H1 (cell line): Measurements from ENCODE around the gene SLC35G2. TPM values are rescaled to one million over a fixed set of nuclear protein-coding genes. Genes with fewer than 3 reads are reported as not detected.

ENCODE experiments used
- CTCF ChIA-PET: fragments of 300-600 bp; sonication (Branson Sonifier 250); formaldehyde crosslinking; loops from one replicate; lab custom pipeline; 2021; ENCODE audit not compliant: partially characterized antibody; lab: Charles Lee
- POLR2A ChIA-PET: fragments of 300-600 bp; sonication (Branson Sonifier 250); formaldehyde crosslinking; loops from one replicate; lab custom pipeline; 2021; ENCODE audit warnings: inconsistent platforms; ENCODE audit not compliant: partially characterized antibody; lab: Charles Lee
- DNase-seq, 2 experiments: peaks; one replicate each; pipeline versions ENCODE4 v3.0.0 to v3.0.0-alpha.2; 2010 to 2022; ENCODE audit warnings: low spot score in 2 of 2, low read depth in 1 of 2, mixed read lengths in 1 of 2
- FAIRE-seq: peaks from 2 replicates; lab custom pipeline; 2011; peaks lifted over from hg19 to GRCh38; lab: Jason Lieb, UNC
- H2AFZ ChIP-seq: 2 replicates; pipeline ENCODE4 v1.8.1; 2012; ENCODE audit warnings: low read length, inconsistent platforms
- H2AK5ac ChIP-seq: 2 replicates; pipeline ENCODE4 v1.6.1; 2013; ENCODE audit warnings: low read depth, low read length
- H2BK120ac ChIP-seq: replicated peaks from 2 replicates; pipeline ENCODE3; 2013; ENCODE audit warnings: low read depth, low read length, inconsistent platforms
- H2BK12ac ChIP-seq: 2 replicates; pipeline ENCODE4 v1.6.1; 2013; ENCODE audit warnings: low read depth, low read length
- H2BK15ac ChIP-seq: 2 replicates; pipeline ENCODE4 v1.6.1; 2013; ENCODE audit warnings: low read length
- H2BK20ac ChIP-seq: 2 replicates; pipeline ENCODE4 v1.6.1; 2013; ENCODE audit warnings: low read length
- H2BK5ac ChIP-seq: 2 replicates; pipeline ENCODE4 v1.6.1; 2013; ENCODE audit warnings: low read depth, low read length
- H3K14ac ChIP-seq: 2 replicates; pipeline ENCODE4 v1.6.1; 2013; ENCODE audit warnings: inconsistent platforms; ENCODE audit not compliant: insufficient read length
- H3K18ac ChIP-seq: 2 replicates; pipeline ENCODE4 v1.6.1; 2013; ENCODE audit warnings: low read length; ENCODE audit errors: extremely low read depth
- H3K23ac ChIP-seq: 2 replicates; pipeline ENCODE4 v1.6.1; 2013; ENCODE audit warnings: inconsistent platforms; ENCODE audit not compliant: insufficient read length
- H3K23me2 ChIP-seq: 2 replicates; pipeline ENCODE4 v1.6.1; 2013; ENCODE audit warnings: low read depth, low read length
- H3K27ac ChIP-seq: 2 replicates; pipeline ENCODE4 v1.6.1; 2011; ENCODE audit warnings: low read depth, low read length, inconsistent platforms
- H3K27me3 ChIP-seq, 4 experiments: replicated peaks in 1 of 4; 1 replicate in 1 of 4; 2 replicates in 3 of 4; pipeline versions ENCODE4 v1.6.1 to v1.8.1; 2011 to 2013; ENCODE audit warnings: low read length in 3 of 4, mild to moderate bottlenecking in 3 of 4, inconsistent platforms in 2 of 4, mixed read lengths in 2 of 4, moderate library complexity in 1 of 4; ENCODE audit not compliant: control insufficient read depth in 3 of 4, insufficient read depth in 3 of 4; ENCODE audit errors: extremely low read depth in 1 of 4
- H3K36me3 ChIP-seq, 4 experiments: 2 replicates each; pipeline versions ENCODE4 v1.6.1 to v1.8.1; 2011 to 2013; ENCODE audit warnings: mild to moderate bottlenecking in 4 of 4, low read length in 3 of 4, moderate library complexity in 2 of 4, control low read depth in 1 of 4, inconsistent platforms in 1 of 4; ENCODE audit not compliant: insufficient read depth in 4 of 4, control insufficient read depth in 2 of 4
- H3K4ac ChIP-seq: replicated peaks from 2 replicates; pipeline ENCODE3; 2013; ENCODE audit warnings: low read length, low read depth, mixed read lengths, inconsistent platforms; ENCODE audit not compliant: insufficient read length
- H3K4me1 ChIP-seq, 4 experiments: replicated peaks in 1 of 4; 1 replicate in 1 of 4; 2 replicates in 3 of 4; pipeline versions ENCODE4 v1.6.1 to v1.8.1; 2011 to 2013; ENCODE audit warnings: low read length in 3 of 4, inconsistent platforms in 2 of 4, mixed read lengths in 1 of 4; ENCODE audit not compliant: insufficient read depth in 4 of 4, control insufficient read depth in 3 of 4
- H3K4me2 ChIP-seq, 2 experiments: 2 replicates each; pipeline versions ENCODE4 v1.6.1 to v1.8.1; 2011 to 2013; ENCODE audit warnings: low read depth in 2 of 2, low read length in 2 of 2, control low read depth in 1 of 2, inconsistent platforms in 1 of 2, mild to moderate bottlenecking in 1 of 2; ENCODE audit not compliant: insufficient read depth in 1 of 2
- H3K4me3 ChIP-seq, 4 experiments: fragments of 200-600, 300-600 bp in 1 of 4; sonication (generic), shearing (Covaris generic), sonication (Bioruptor Twin) in 1 of 4; 2 replicates each; pipeline versions ENCODE4 v1.5.1 to v1.8.1; 2011 to 2016; ENCODE audit warnings: low read length in 4 of 4, low read depth in 3 of 4, control low read depth in 2 of 4, inconsistent platforms in 2 of 4, mild to moderate bottlenecking in 2 of 4, mixed read lengths in 1 of 4, moderate library complexity in 1 of 4; ENCODE audit not compliant: insufficient read depth in 2 of 4; ENCODE audit errors: extremely low read depth in 1 of 4
- H3K56ac ChIP-seq: replicated peaks from 2 replicates; pipeline ENCODE3; 2013; ENCODE audit warnings: low read depth, mild to moderate bottlenecking, mixed read lengths, low read length, inconsistent platforms; ENCODE audit not compliant: insufficient read length
- H3K79me1 ChIP-seq: 2 replicates; pipeline ENCODE4 v1.6.1; 2013; ENCODE audit warnings: low read depth, low read length, control low read depth
- H3K79me2 ChIP-seq, 2 experiments: 2 replicates each; pipeline versions ENCODE4 v1.6.1 to v1.8.1; 2012 to 2013; ENCODE audit warnings: low read length in 2 of 2, mild to moderate bottlenecking in 2 of 2, inconsistent platforms in 1 of 2; ENCODE audit not compliant: insufficient read depth in 2 of 2, control insufficient read depth in 1 of 2
- H3K9ac ChIP-seq, 4 experiments: replicated peaks in 1 of 4; 1 replicate in 1 of 4; 2 replicates in 3 of 4; pipeline versions ENCODE4 v1.6.1 to v1.8.1; 2011 to 2013; ENCODE audit warnings: low read depth in 3 of 4, low read length in 3 of 4, control low read depth in 2 of 4, mild to moderate bottlenecking in 2 of 4, moderate library complexity in 2 of 4, inconsistent platforms in 1 of 4; ENCODE audit errors: extremely low read depth in 1 of 4
- H3K9me3 ChIP-seq, 2 experiments: 2 replicates each; pipeline versions ENCODE4 v1.6.1 to v1.8.1; 2012 to 2013; ENCODE audit warnings: mild to moderate bottlenecking in 2 of 2, moderate library complexity in 2 of 2, control low read depth in 1 of 2, inconsistent platforms in 1 of 2, low read depth in 1 of 2, low read length in 1 of 2, mixed read lengths in 1 of 2; ENCODE audit not compliant: insufficient read depth in 2 of 2
- H4K20me1 ChIP-seq, 2 experiments: replicated peaks in 1 of 2; 2 replicates each; pipeline versions ENCODE3 to v1.8.1; 2011 to 2013; ENCODE audit warnings: inconsistent platforms in 2 of 2, low read length in 2 of 2, mild to moderate bottlenecking in 1 of 2; ENCODE audit not compliant: insufficient read depth in 2 of 2, control insufficient read depth in 1 of 2
- H4K5ac ChIP-seq: 2 replicates; pipeline ENCODE4 v1.6.1; 2013; ENCODE audit warnings: low read length, low read depth, mixed read lengths, inconsistent platforms; ENCODE audit not compliant: insufficient read length
- H4K8ac ChIP-seq: 2 replicates; pipeline ENCODE4 v1.8.0; 2013; ENCODE audit warnings: mild to moderate bottlenecking, moderate library complexity, low read length, inconsistent platforms; ENCODE audit not compliant: insufficient read depth; ENCODE audit errors: extremely low read depth
- H4K91ac ChIP-seq: replicated peaks from 2 replicates; pipeline ENCODE3; 2013; ENCODE audit warnings: low read length, mixed read lengths, inconsistent platforms; ENCODE audit not compliant: insufficient read length
- BCL11A ChIP-seq, 2 experiments: IDR thresholded peaks; one replicate each; pipeline ENCODE4 v1.6.1; 2011; ENCODE audit warnings: low read depth in 2 of 2, low read length in 2 of 2, mild to moderate bottlenecking in 2 of 2
- CEBPB ChIP-seq: IDR thresholded peaks from 2 replicates; pipeline ENCODE4 v1.6.1; 2012; ENCODE audit warnings: low read depth, low read length
- CHD1 ChIP-seq: IDR thresholded peaks from 2 replicates; pipeline ENCODE4 v1.6.1; 2012; ENCODE audit warnings: low read depth, low read length, improper control_type of control experiment
- EGR1 ChIP-seq: IDR thresholded peaks from 2 replicates; pipeline ENCODE4 v1.6.1; 2011; ENCODE audit warnings: low read depth, low read length, borderline replicate concordance
- EZH2 ChIP-seq: fragments of 200-600 bp; sonication (generic); IDR thresholded peaks from 2 replicates; pipeline ENCODE4 v1.7.1; 2012; ENCODE audit warnings: low read depth, mild to moderate bottlenecking, moderate library complexity, low read length, inconsistent platforms; ENCODE audit not compliant: severe bottlenecking
- GTF2F1 ChIP-seq: IDR thresholded peaks from 2 replicates; pipeline ENCODE4 v1.6.1; 2012; ENCODE audit warnings: low read depth, low read length, improper control_type of control experiment, borderline replicate concordance
- HDAC6 ChIP-seq: IDR thresholded peaks from one replicate; pipeline ENCODE4 v1.7.1; 2012; ENCODE audit warnings: low read depth, mild to moderate bottlenecking, inconsistent platforms, low read length, moderate library complexity
- KDM4A ChIP-seq: IDR thresholded peaks from one replicate; pipeline ENCODE4 v1.7.1; 2012; ENCODE audit warnings: low read depth, mild to moderate bottlenecking, moderate library complexity, low read length, inconsistent platforms; ENCODE audit not compliant: severe bottlenecking
- KDM5A ChIP-seq: fragments of 200-600 bp; IDR thresholded peaks from 2 replicates; pipeline ENCODE4 v1.7.1; 2012; ENCODE audit warnings: mild to moderate bottlenecking, low read length, inconsistent platforms, mixed read lengths
- RAD21 ChIP-seq, 2 experiments: IDR thresholded peaks in 1 of 2; conservative IDR thresholded peaks in 1 of 2; 2 replicates each; pipeline ENCODE4 v1.6.1; 2011; ENCODE audit warnings: low read depth in 2 of 2, low read length in 2 of 2, improper control_type of control experiment in 1 of 2, inconsistent platforms in 1 of 2, mild to moderate bottlenecking in 1 of 2, moderate library complexity in 1 of 2
- RFX5 ChIP-seq: IDR thresholded peaks from 2 replicates; pipeline ENCODE4 v1.6.1; 2011; ENCODE audit warnings: low read depth, low read length, improper control_type of control experiment, borderline replicate concordance
- SP4 ChIP-seq: IDR thresholded peaks from 2 replicates; pipeline ENCODE4 v1.6.1; 2012; ENCODE audit warnings: low read length, inconsistent platforms
- TCF12 ChIP-seq: IDR thresholded peaks from 2 replicates; pipeline ENCODE4 v1.6.1; 2011; ENCODE audit warnings: low read depth, mild to moderate bottlenecking, low read length
- polyA plus RNA-seq, 7 experiments: library from polyadenylated mRNA; depleted of rRNA in 3 of 7; stranded (reverse) in 5 of 7; unstranded in 2 of 7; fragments of >200 nt in 5 of 7; fragments of 200-250 nt in 2 of 7; gene quantifications; 1 replicate in 5 of 7; 2 replicates in 1 of 7; 4 replicates in 1 of 7; pipeline versions ENCODE4 v1.2.1 to v1.2.3, GENCODE V29; 2011 to 2013; ENCODE audit warnings: missing spikeins in 2 of 7, mixed read lengths in 2 of 7
- total RNA-seq: library from RNA; stranded (reverse); fragmentation: NEBNext Ultra II Directional; extraction: Animal tissue kit (Norgen Biotek cat#: 25700); gene quantifications from 2 replicates; pipeline ENCODE4 v1.2.1, GENCODE V29; 2021
- TF ChIP-seq, protein P1 (sequence below): IDR thresholded peaks from 2 replicates; pipeline ENCODE4 v1.6.1; 2011; ENCODE audit warnings: low read depth, mild to moderate bottlenecking, low read length; ENCODE audit not compliant: insufficient read depth

The SLC35G2 gene
- total and polyA plus RNA-seq, 2 of the 8 experiments (the other 6 are each of a cell fraction or from before 2014, with no cell fraction given), result 5.2 to 6.4 TPM

DNA sequence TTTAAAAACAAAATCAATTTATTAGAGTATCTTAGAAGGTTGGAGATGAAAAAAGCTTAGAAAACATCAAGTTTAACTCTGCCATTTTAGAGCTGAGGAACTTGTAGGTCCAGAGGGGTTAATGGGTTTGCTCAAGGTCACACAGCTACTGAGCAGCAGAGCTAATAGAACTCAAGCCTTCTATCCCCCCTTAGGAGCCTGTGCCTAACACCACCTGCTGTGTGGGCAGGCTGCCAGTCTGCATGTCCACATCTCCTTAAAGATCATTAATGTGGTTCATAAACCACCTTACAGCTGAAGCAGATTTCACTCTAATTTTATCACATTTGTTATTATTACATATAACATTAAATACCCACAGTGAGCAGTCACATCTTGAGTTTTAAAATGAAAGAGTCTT lies 14.1 kb upstream of the SLC35G2 start:
- H4K8ac ChIP-seq, result no peak overlapping the region

More for the DNA sequence above, 14.1 kb upstream of the SLC35G2 start:
- Histone ChIP-seq H3K79me2 (no peaks in the 10 kb centered on the region), H3K27ac (no peak overlapping the region), H3K36me3 (no peaks in the 10 kb centered on the region), H2BK20ac (no peak overlapping the region), H2AK5ac (no peak overlapping the region), H3K4me1 (peaks cover 0 to 3% (median 0%) of the 10 kb centered on the region in 4 experiments; a peak in 1 of 7 replicates), H2BK15ac (no peak overlapping the region), H2BK120ac (no peak overlapping the region), H3K4me2 (no peak overlapping the region), H3K18ac (no peak overlapping the region), H3K23me2 (no peaks in the 10 kb centered on the region; the same call in 1 of the 2 replicates), H2BK5ac (no peak overlapping the region), H2AFZ (no peak overlapping the region), H3K4me3 (no peak overlapping the region), H3K23ac (no peak overlapping the region), H3K9ac (no peak overlapping the region), H3K4ac (no peak overlapping the region), H4K91ac (no peak overlapping the region), H2BK12ac (no peak overlapping the region), H4K5ac (no peak overlapping the region), H4K20me1 (no peaks in the 10 kb centered on the region), H3K27me3 (no peaks in the 10 kb centered on the region), H3K14ac (no peak overlapping the region), H3K9me3 (no peaks in the 10 kb centered on the region), H3K56ac (no peak overlapping the region), H3K79me1 (no peaks in the 10 kb centered on the region)
- TF ChIP-seq, protein P1, sequence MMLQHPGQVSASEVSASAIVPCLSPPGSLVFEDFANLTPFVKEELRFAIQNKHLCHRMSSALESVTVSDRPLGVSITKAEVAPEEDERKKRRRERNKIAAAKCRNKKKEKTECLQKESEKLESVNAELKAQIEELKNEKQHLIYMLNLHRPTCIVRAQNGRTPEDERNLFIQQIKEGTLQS, result no peak
- TF ChIP-seq KDM5A, result no peak
- TF ChIP-seq CEBPB, result no peak
- no peak for TF ChIP-seq RAD21 (IDR thresholded peaks at IDR 0.05 in 1 of 2, conservative IDR thresholded peaks at IDR 0.05 in 1 of 2; ENCODE audit: low read depth in 2 of 2, low read length in 2 of 2)
- no peak for TF ChIP-seq GTF2F1
- no peak for TF ChIP-seq EGR1
- TF ChIP-seq HDAC6, result no peak
- no peak for TF ChIP-seq BCL11A (IDR thresholded peaks at IDR 0.05; ENCODE audit: low read depth in 2 of 2, low read length in 2 of 2)
- TF ChIP-seq EZH2, result no peak
- TF ChIP-seq RFX5, result no peak
- TF ChIP-seq TCF12, result no peak
- no peak for TF ChIP-seq CHD1
- no peak for TF ChIP-seq SP4
- TF ChIP-seq KDM4A, result no peak
- no peak for FAIRE-seq
- ChIA-PET CTCF (interaction anchor here (0.6 to 2.5 kb wide), 2 partner anchors 10 to 23 kb away, joined by 3 to 11 read pairs; no protein-coding TSS in a partner anchor), POLR2A (no interaction called here)
- DNase-seq, result no peak
